Transverse colon (tissue), 4 donors: ENCODE data around the gene CREBBP. TPM values are rescaled to one million over a fixed set of nuclear protein-coding genes. Genes with fewer than 3 reads are reported as not detected.

ENCODE experiments used
- DNase-seq: peaks from one replicate; pipeline ENCODE4 v3.0.0-alpha.2; 2019
- H3K27ac ChIP-seq, 4 donors: fragments of 200-600 bp; sonication (generic); 2 replicates each; pipeline ENCODE4 v1.5.1; 2016 to 2018; ENCODE audit warnings: inconsistent platforms in 4 of 4
- H3K27me3 ChIP-seq: fragments of 200-600 bp; sonication (generic); 2 replicates; pipeline ENCODE4 v1.5.1; 2017; ENCODE audit warnings: inconsistent platforms
- H3K36me3 ChIP-seq, 4 donors: fragments of 200-600 bp; sonication (generic); 2 replicates each; pipeline ENCODE4 v1.5.1; 2017 to 2019; ENCODE audit warnings: inconsistent platforms in 4 of 4
- H3K4me1 ChIP-seq, 4 donors: fragments of 200-600 bp; sonication (generic); 2 replicates each; pipeline ENCODE4 v1.5.1; 2017 to 2020; ENCODE audit warnings: inconsistent platforms in 4 of 4
- H3K4me3 ChIP-seq, 4 donors: fragments of 200-600 bp; sonication (generic); 1 replicate in 1 of 4; 2 replicates in 3 of 4; pipeline versions ENCODE4 v1.5.1 to v1.6.1; 2017 to 2019; ENCODE audit warnings: inconsistent platforms in 4 of 4
- H3K9me3 ChIP-seq, 2 donors: fragments of 200-600 bp; sonication (generic); 2 replicates each; pipeline ENCODE4 v1.5.1; 2017 to 2019; ENCODE audit warnings: inconsistent platforms in 2 of 2
- CTCF ChIP-seq, 5 experiments: fragments of 200-600 bp in 3 of 5; fragments of 450-650 bp in 2 of 5; sonication (generic) in 3 of 5; IDR thresholded peaks; 1 replicate in 2 of 5; 2 replicates in 3 of 5; pipeline ENCODE4 v1.5.1; 2016 to 2017; ENCODE audit warnings: antibody characterized with exemption in 5 of 5, inconsistent platforms in 3 of 5, mild to moderate bottlenecking in 2 of 5, moderate library complexity in 1 of 5
- EP300 ChIP-seq: sonication (generic); formaldehyde crosslinking; IDR thresholded peaks from one replicate; pipeline ENCODE4 v1.6.1; 2017; ENCODE audit warnings: antibody characterized with exemption, low read depth
- POLR2A ChIP-seq: fragments of 450-650 bp; IDR thresholded peaks from one replicate; pipeline ENCODE4 v1.6.1; 2016; ENCODE audit warnings: antibody characterized with exemption, mild to moderate bottlenecking, moderate library complexity
- POLR2AphosphoS5 ChIP-seq, 3 donors: sonication (generic); formaldehyde crosslinking; IDR thresholded peaks; one replicate each; pipeline ENCODE4 v1.6.1; 2016; ENCODE audit warnings: antibody characterized with exemption in 3 of 3
- WGBS, 2 donors: methylation state at CpG; one replicate each; pipeline ENCODE4 v1.1.5; 2018; ENCODE audit warnings: low coverage in 1 of 2; 5-methylcytosine and 5-hydroxymethylcytosine counted together
- in situ Hi-C, 4 donors: fragments of 200-750 bp; cut with MboI; loops; one replicate each; pipeline versions ENCODE4 v1.15.0 to v1.15.1; 2017; ENCODE audit warnings: low sequenced_read_pairs in 3 of 4, low pct_ligation_motif_present in 1 of 4, low pct_unique_long_range_greater_than_20kb in 1 of 4
- intact Hi-C: fragments of 100-400 bp; cut with DNase I; formaldehyde crosslinking; loops from one replicate; pipeline ENCODE4 v1.15.1; 2023; ENCODE audit warnings: low total_unique reads
- total RNA-seq, 4 donors: library from RNA; depleted of rRNA; stranded (reverse); fragments of >200 nt; gene quantifications; one replicate each; pipeline ENCODE4 v1.1.0, GENCODE V29; 2016

CREBBP gene
- total RNA-seq, 4 donors from 2014 or later, result 52.4 to 235 (median 98.7) TPM

- no peaks in the 10 kb centered on the region for H3K9me3 ChIP-seq
- WGBS, 2 donors, result 96% methylated on average over 13 of the region's 15 CpGs; no CpG with 5 or more reads in 1 of the 2 donors
- no peak overlapping the region for H3K4me3 ChIP-seq
- no peak overlapping the region for H3K27ac ChIP-seq
- no peaks in the 10 kb centered on the region for H3K27me3 ChIP-seq
- intact Hi-C loops (no loop called here), in situ Hi-C loops (no loop called here)
- H3K4me1 ChIP-seq, result peaks cover 5 to 23% (median 13%) of the 10 kb centered on the region in 4 donors
- H3K36me3 ChIP-seq, result no peaks in the 10 kb centered on the region
- DNase-seq, result no peak
- no peak for TF ChIP-seq POLR2AphosphoS5 (IDR thresholded peaks at IDR 0.05)
- no peak for TF ChIP-seq CTCF (IDR thresholded peaks at IDR 0.05)
- TF ChIP-seq EP300, result no peak
- no peak for TF ChIP-seq POLR2A
Measured at GRCh38 chr16:3713587-3714242, 166.8 kb downstream of the CREBBP start.

- no peak overlapping the region for H3K27ac ChIP-seq
- H3K4me3 ChIP-seq, result no peak overlapping the region
- TF ChIP-seq CTCF (IDR thresholded peaks at IDR 0.05) (no peak), POLR2AphosphoS5 (IDR thresholded peaks at IDR 0.05) (no peak), POLR2A (no peak), EP300 (no peak)
- 87 to 90% methylated on average over 4 to 16 of the region's 16 CpGs for WGBS, 2 donors
- intact Hi-C loops (no loop called here), in situ Hi-C loops (no loop called here)
- no peaks in the 10 kb centered on the region for H3K36me3 ChIP-seq
- H3K27me3 ChIP-seq, result no peaks in the 10 kb centered on the region
- H3K9me3 ChIP-seq, result no peaks in the 10 kb centered on the region
- no peak for DNase-seq
- peaks cover 2 to 18% (median 11%) of the 10 kb centered on the region in 4 donors for H3K4me1 ChIP-seq
Measured at GRCh38 chr16:3712861-3713372, 167.6 kb downstream of the CREBBP start.

GRCh38 chr16:3706253-3707012 is 174.1 kb downstream of the CREBBP start:
- Histone ChIP-seq H3K4me3 (no peak overlapping the region), H3K27me3 (no peaks in the 10 kb centered on the region), H3K9me3 (no peaks in the 10 kb centered on the region), H3K36me3 (no peaks in the 10 kb centered on the region), H3K27ac (no peak overlapping the region), H3K4me1 (no peaks in the 10 kb centered on the region)
- in situ Hi-C loops, result no loop called here
- intact Hi-C loops, result no loop called here
- TF ChIP-seq CTCF (IDR thresholded peaks at IDR 0.05) (no peak), EP300 (no peak), POLR2AphosphoS5 (IDR thresholded peaks at IDR 0.05) (no peak), POLR2A (no peak)
- WGBS, 2 donors, result 92 to 94% methylated on average over 2 to 10 of the region's 10 CpGs
- no peak for DNase-seq

DNA sequence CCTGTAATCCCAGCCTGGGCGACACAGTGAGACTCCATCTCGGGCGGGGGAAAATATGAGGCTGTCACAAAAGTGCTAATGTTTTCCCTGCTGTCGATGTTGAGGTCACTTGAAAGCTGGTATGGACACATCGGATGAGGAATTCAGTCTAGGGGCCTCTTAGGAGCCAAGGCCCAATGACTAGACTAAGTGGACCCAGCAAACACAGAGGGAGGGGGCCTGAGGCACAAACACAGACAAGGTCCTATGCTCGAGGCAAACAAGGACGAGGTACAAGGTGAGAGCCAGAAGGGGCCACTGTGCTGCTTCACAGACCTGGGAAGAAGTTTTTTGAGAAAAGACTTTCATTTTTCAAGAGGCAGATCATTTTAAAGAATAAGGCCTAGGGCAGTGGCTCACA is 178.4 kb downstream of the CREBBP start:
- no peaks in the 10 kb centered on the region for H3K36me3 ChIP-seq
- no peak for TF ChIP-seq POLR2A
- TF ChIP-seq EP300, result no peak
- no peak for TF ChIP-seq POLR2AphosphoS5 (IDR thresholded peaks at IDR 0.05)
- TF ChIP-seq CTCF (IDR thresholded peaks at IDR 0.05), result no peak
- no peak overlapping the region for H3K27ac ChIP-seq
- no peak for DNase-seq
- no peaks in the 10 kb centered on the region for H3K27me3 ChIP-seq
- no peaks in the 10 kb centered on the region for H3K4me1 ChIP-seq
- intact Hi-C loops (no loop called here), in situ Hi-C loops (no loop called here)
- WGBS, 2 donors, result 89 to 96% methylated on average over 4 to 7 of the region's 7 CpGs
- no peaks in the 10 kb centered on the region for H3K9me3 ChIP-seq
- no peak overlapping the region for H3K4me3 ChIP-seq
